SK-N-SH (cell line): ENCODE measurements around the gene AVPI1. TPM values are rescaled to one million over a fixed set of nuclear protein-coding genes. Genes with fewer than 3 reads are reported as not detected.

Experiments used
- CTCF ChIA-PET: fragments of 300-600, 350-600 bp; formaldehyde crosslinking; extraction: SDS; loops from one replicate; lab custom pipeline; 2021; lab: Yijun Ruan, JAX
- POLR2A ChIA-PET: fragments of 350-600 bp; sonication (Branson Sonifier 250); formaldehyde crosslinking; extraction: SDS; loops from one replicate; lab custom pipeline; 2020; ENCODE audit warnings: antibody characterized with exemption, inconsistent platforms; lab: Yijun Ruan, JAX
- DNase-seq: peaks from one replicate; pipeline ENCODE4 v3.0.0; 2012
- H2AFZ ChIP-seq: fragments of 200-600 bp; sonication (generic); 2 replicates; pipeline ENCODE4 v1.8.1; 2016; ENCODE audit warnings: antibody characterized with exemption, mild to moderate bottlenecking, low read depth
- H3F3A ChIP-seq: fragments of 200-600 bp; sonication (generic); replicated peaks from 2 replicates; pipeline ENCODE3; 2016; ENCODE audit warnings: antibody characterized with exemption, mild to moderate bottlenecking; ENCODE audit not compliant: insufficient read depth
- H3K27ac ChIP-seq, 2 experiments: fragments of 200-500 bp in 1 of 2; fragments of 200-600 bp in 1 of 2; sonication (Bioruptor generic) in 1 of 2; sonication (generic), shearing (Covaris generic) in 1 of 2; 2 replicates each; pipeline versions ENCODE4 v1.5.1 to v1.6.1; 2014 to 2016; ENCODE audit warnings: low read depth in 2 of 2, inconsistent platforms in 1 of 2, low read length in 1 of 2, mild to moderate bottlenecking in 1 of 2, mixed read lengths in 1 of 2
- H3K27me3 ChIP-seq: fragments of 200-600 bp; sonication (generic), shearing (Covaris generic); 2 replicates; pipeline ENCODE4 v1.6.1; 2016; ENCODE audit warnings: mixed run types; ENCODE audit not compliant: insufficient read depth
- H3K36me3 ChIP-seq, 2 experiments: fragments of 200-500 bp in 1 of 2; fragments of 200-600 bp in 1 of 2; sonication (Bioruptor generic) in 1 of 2; sonication (generic) in 1 of 2; replicated peaks in 1 of 2; 2 replicates each; pipeline versions ENCODE3 to v1.5.1; 2014 to 2016; ENCODE audit warnings: low read length in 1 of 2, mild to moderate bottlenecking in 1 of 2; ENCODE audit not compliant: insufficient read depth in 2 of 2, control insufficient read depth in 1 of 2
- H3K4me1 ChIP-seq, 2 experiments: fragments of 200-500 bp in 1 of 2; fragments of 200-600 bp in 1 of 2; sonication (Bioruptor generic) in 1 of 2; sonication (generic), shearing (Covaris generic) in 1 of 2; 2 replicates each; pipeline versions ENCODE4 v1.5.1 to v1.6.1; 2014 to 2016; ENCODE audit warnings: low read depth in 1 of 2, low read length in 1 of 2, mixed run types in 1 of 2; ENCODE audit not compliant: insufficient read depth in 2 of 2, control insufficient read depth in 1 of 2
- H3K4me2 ChIP-seq: fragments of 200-600 bp; sonication (generic), shearing (Covaris generic); 2 replicates; pipeline ENCODE4 v1.6.1; 2017; ENCODE audit warnings: mixed run types
- H3K4me3 ChIP-seq, 2 experiments: fragments of 200-500 bp in 1 of 2; fragments of 200-600 bp in 1 of 2; sonication (Bioruptor generic) in 1 of 2; sonication (generic), shearing (Covaris generic) in 1 of 2; 2 replicates each; pipeline versions ENCODE4 v1.5.1 to v1.8.1; 2014 to 2016; ENCODE audit warnings: low read depth in 2 of 2, inconsistent platforms in 1 of 2, low read length in 1 of 2, mild to moderate bottlenecking in 1 of 2, mixed read lengths in 1 of 2, moderate library complexity in 1 of 2
- H3K79me2 ChIP-seq: fragments of 200-600 bp; sonication (generic); 2 replicates; pipeline ENCODE4 v1.8.1; 2017; ENCODE audit warnings: mild to moderate bottlenecking; ENCODE audit not compliant: insufficient read depth
- H3K9ac ChIP-seq: fragments of 200-600 bp; sonication (generic); 2 replicates; pipeline ENCODE4 v1.6.1; 2017; ENCODE audit warnings: mixed run types
- H3K9me2 ChIP-seq: fragments of 200-600 bp; sonication (generic); 2 replicates; pipeline ENCODE4 v1.6.1; 2017; ENCODE audit warnings: mixed run types
- H3K9me3 ChIP-seq: fragments of 200-600 bp; sonication (generic); 2 replicates; pipeline ENCODE4 v1.6.1; 2017; ENCODE audit warnings: mixed run types, mild to moderate bottlenecking, moderate library complexity
- H4K20me1 ChIP-seq: fragments of 200-600 bp; sonication (generic); 2 replicates; pipeline ENCODE4 v1.6.1; 2017; ENCODE audit warnings: mild to moderate bottlenecking, mixed run types; ENCODE audit not compliant: insufficient read depth
- CTCF ChIP-seq: fragments of 200-600 bp; sonication (generic); IDR thresholded peaks from 2 replicates; pipeline ENCODE4 v1.6.1; 2017; ENCODE audit warnings: antibody characterized with exemption, mild to moderate bottlenecking, moderate library complexity
- ELF1 ChIP-seq: IDR thresholded peaks from 2 replicates; pipeline ENCODE4 v1.4.0; 2012
- EP300 ChIP-seq, 2 experiments: IDR thresholded peaks; 2 replicates each; pipeline versions ENCODE4 v1.4.0 to v1.6.1; 2012; ENCODE audit warnings: borderline replicate concordance in 1 of 2, low read depth in 1 of 2, low read length in 1 of 2
- EZH2phosphoT487 ChIP-seq: fragments of 200-600 bp; sonication (generic); IDR thresholded peaks from 2 replicates; pipeline ENCODE4 v1.6.1; 2017; ENCODE audit warnings: low read depth, mixed run types, mild to moderate bottlenecking, antibody characterized with exemption, moderate library complexity, borderline replicate concordance
- FOSL2 ChIP-seq: IDR thresholded peaks from 2 replicates; pipeline ENCODE4 v1.4.0; 2012; ENCODE audit warnings: low read depth, mild to moderate bottlenecking, moderate library complexity, borderline replicate concordance
- GABPA ChIP-seq: IDR thresholded peaks from 2 replicates; pipeline ENCODE4 v1.4.0; 2012; ENCODE audit warnings: low read depth, mild to moderate bottlenecking
- IRF3 ChIP-seq: fragments of 150-350 bp; IDR thresholded peaks from 2 replicates; pipeline ENCODE4 v1.6.1; 2016; ENCODE audit warnings: mild to moderate bottlenecking, low read depth, low read length
- MAX ChIP-seq: IDR thresholded peaks from 2 replicates; pipeline ENCODE4 v1.4.0; 2012; ENCODE audit warnings: low read depth
- MEF2A ChIP-seq: IDR thresholded peaks from 2 replicates; pipeline ENCODE4 v1.4.0; 2012; ENCODE audit warnings: low read depth, borderline replicate concordance
- NFIC ChIP-seq: IDR thresholded peaks from 2 replicates; pipeline ENCODE4 v1.4.0; 2012; ENCODE audit warnings: borderline replicate concordance
- NRF1 ChIP-seq: IDR thresholded peaks from 2 replicates; pipeline ENCODE4 v1.6.1; 2012; ENCODE audit warnings: low read depth, mild to moderate bottlenecking, low read length
- POLR2AphosphoS5 ChIP-seq: IDR thresholded peaks from 2 replicates; pipeline ENCODE4 v1.6.1; 2012; ENCODE audit warnings: low read depth, low read length
- RCOR1 ChIP-seq: fragments of 150-350 bp; IDR thresholded peaks from 2 replicates; pipeline ENCODE4 v1.6.1; 2017; ENCODE audit warnings: antibody characterized with exemption, low read length
- REST ChIP-seq: IDR thresholded peaks from 2 replicates; pipeline ENCODE4 v1.6.1; 2012; ENCODE audit warnings: mild to moderate bottlenecking, low read depth, low read length, moderate library complexity
- RFX5 ChIP-seq: IDR thresholded peaks from 2 replicates; pipeline ENCODE4 v1.6.1; 2012; ENCODE audit warnings: mild to moderate bottlenecking, improper control_type of control experiment, low read length
- RXRA ChIP-seq: IDR thresholded peaks from 2 replicates; pipeline ENCODE4 v1.4.0; 2012; ENCODE audit warnings: low read depth, mild to moderate bottlenecking, borderline replicate concordance
- SIN3A ChIP-seq: IDR thresholded peaks from 2 replicates; pipeline ENCODE4 v1.6.1; 2012; ENCODE audit warnings: low read depth, mild to moderate bottlenecking, low read length, moderate library complexity, borderline replicate concordance
- TAF1 ChIP-seq: IDR thresholded peaks from 2 replicates; pipeline ENCODE4 v1.6.1; 2012; ENCODE audit warnings: low read depth, mild to moderate bottlenecking, low read length, moderate library complexity, borderline replicate concordance
- TCF12 ChIP-seq: IDR thresholded peaks from 2 replicates; pipeline ENCODE4 v1.4.0; 2012
- TEAD4 ChIP-seq: IDR thresholded peaks from 2 replicates; pipeline ENCODE4 v1.4.0; 2012; ENCODE audit warnings: mild to moderate bottlenecking, borderline replicate concordance; ENCODE audit not compliant: insufficient read depth
- USF2 ChIP-seq: fragments of 150-350 bp; IDR thresholded peaks from 2 replicates; pipeline ENCODE4 v1.6.1; 2017; ENCODE audit warnings: antibody characterized with exemption, low read length, low read depth, borderline replicate concordance
- YY1 ChIP-seq: IDR thresholded peaks from 2 replicates; pipeline ENCODE4 v1.4.0; 2012; ENCODE audit warnings: low read depth, mild to moderate bottlenecking
- ZBTB33 ChIP-seq: IDR thresholded peaks from 2 replicates; pipeline ENCODE4 v1.4.0; 2012; ENCODE audit warnings: low read depth, borderline replicate concordance
- WGBS: methylation state at CpG from one replicate; pipeline ENCODE4 v1.1.6; 2017; ENCODE audit warnings: low lambda C conversion rate; 5-methylcytosine and 5-hydroxymethylcytosine counted together
- polyA plus RNA-seq, 3 experiments: library from polyadenylated mRNA; depleted of rRNA; stranded (reverse); fragments of >200 nt; gene quantifications; 2 replicates each; pipeline ENCODE4 v1.2.3, GENCODE V29; 2012

The AVPI1 gene
- polyA plus RNA-seq, 1 of the 3 experiments (the other 2 are of a cell fraction): 6.3 TPM

GRCh38 chr10:97713826-97714400, 26.9 kb upstream of the AVPI1 start:
- Histone ChIP-seq H3K4me2 (peak overlapping the region; percentile 90), H3F3A (peaks cover 3% of the 10 kb centered on the region), H4K20me1 (peaks cover 22% of the 10 kb centered on the region), H2AFZ (peak overlapping the region; percentile 69; the same call in 1 of the 2 replicates), H3K79me2 (peaks cover 32% of the 10 kb centered on the region), H3K27ac (peak overlapping the region; percentile 64 to 84), H3K36me3 (peaks cover 16 to 25% of the 10 kb centered on the region in 2 experiments), H3K4me1 (peaks cover 19 to 26% of the 10 kb centered on the region in 2 experiments; a peak in 3 of 4 replicates), H3K4me3 (peak overlapping the region; percentile 64 to 71), H3K9me2 (no peaks in the 10 kb centered on the region), H3K9ac (peak overlapping the region; percentile 86), H3K9me3 (no peaks in the 10 kb centered on the region), H3K27me3 (no peaks in the 10 kb centered on the region)
- peak; percentile 86 for DNase-seq
- POLR2A ChIA-PET: interaction anchor here (1.0 to 2.7 kb wide), 5 partner anchors 10 to 75 kb away, joined by 3 to 21 read pairs (median 4); partner anchors contain the start of genes AVPI1 and ZFYVE27
- WGBS: 2% methylated on average over 8 of the region's 69 CpGs
- CTCF ChIA-PET: interaction anchor here (0.7 to 25.0 kb wide), 10 partner anchors 9 to 314 kb away, joined by 3 to 687 read pairs (median 5); partner anchors contain the start of gene ZFYVE27
- no peak; the same call in 1 of the 2 replicates for TF ChIP-seq POLR2AphosphoS5
- no peak for TF ChIP-seq GABPA
- no peak for TF ChIP-seq REST
- no peak for TF ChIP-seq FOSL2
- TF ChIP-seq TEAD4: no peak
- TF ChIP-seq YY1: 0 out of 2 replicates have a peak, but pooled peaks have one; percentile 43
- TF ChIP-seq EP300 (IDR thresholded peaks at IDR 0.05; ENCODE audit: borderline replicate concordance in 1 of 2, low read depth in 1 of 2, low read length in 1 of 2): no peak
- TF ChIP-seq NRF1: no peak
- no peak for TF ChIP-seq RFX5
- no peak for TF ChIP-seq MEF2A
- no peak for TF ChIP-seq TCF12
- TF ChIP-seq SIN3A: peak; percentile 55; the same call in 1 of the 2 replicates
- peak; percentile 91; the same call in 1 of the 2 replicates for TF ChIP-seq MAX
- no peak for TF ChIP-seq USF2
- no peak for TF ChIP-seq EZH2phosphoT487
- TF ChIP-seq IRF3: no peak
- TF ChIP-seq ZBTB33: no peak
- TF ChIP-seq TAF1: no peak
- no peak for TF ChIP-seq ELF1
- TF ChIP-seq NFIC: no peak
- TF ChIP-seq RCOR1: no peak
- TF ChIP-seq CTCF: peak; percentile 29; the same call in 1 of the 2 replicates
- TF ChIP-seq RXRA: no peak
